Right atrium auricular region (tissue), 2 donors: Measurements from ENCODE around the gene MMAB. TPM values are rescaled to one million over a fixed set of nuclear protein-coding genes. Genes with fewer than 3 reads are reported as not detected.

Source experiments
- DNase-seq: peaks from one replicate; pipeline ENCODE4 v3.0.0-alpha.2; 2019; ENCODE audit warnings: low spot score
- H3K27ac ChIP-seq, 2 donors: fragments of 200-600 bp; sonication (generic); 1 replicate in 1 of 2; 2 replicates in 1 of 2; pipeline ENCODE4 v1.5.1; 2016 to 2019
- H3K27me3 ChIP-seq, 2 donors: fragments of 200-600 bp; sonication (generic); one replicate each; pipeline versions ENCODE4 v1.5.1 to v1.6.0; 2017 to 2019
- H3K36me3 ChIP-seq: fragments of 200-600 bp; sonication (generic); one replicate; pipeline ENCODE4 v1.5.1; 2016
- H3K4me1 ChIP-seq, 2 donors: fragments of 200-600 bp; sonication (generic); one replicate each; pipeline versions ENCODE4 v1.5.1 to v1.6.0; 2017 to 2019
- H3K4me3 ChIP-seq, 2 donors: fragments of 200-600 bp; sonication (generic); 1 replicate in 1 of 2; 2 replicates in 1 of 2; pipeline ENCODE4 v1.5.1; 2017 to 2019; ENCODE audit warnings: mild to moderate bottlenecking in 1 of 2, moderate library complexity in 1 of 2
- H3K9me3 ChIP-seq, 2 donors: fragments of 200-600 bp; sonication (generic); one replicate each; pipeline ENCODE4 v1.5.1; 2019
- total RNA-seq, 2 donors: library from RNA; depleted of rRNA; stranded (reverse); fragments of >200 nt; gene quantifications; one replicate each; pipeline ENCODE4 v1.1.0, GENCODE V29; 2016
- TF ChIP-seq, protein P1 (sequence below), 2 donors: fragments of 200-600 bp; sonication (generic); IDR thresholded peaks; one replicate each; pipeline ENCODE4 v1.5.1; 2019; ENCODE audit warnings: antibody characterized with exemption in 2 of 2

The MMAB gene
- total RNA-seq, 2 donors from 2014 or later, result 30.3 to 53.1 TPM

DNA sequence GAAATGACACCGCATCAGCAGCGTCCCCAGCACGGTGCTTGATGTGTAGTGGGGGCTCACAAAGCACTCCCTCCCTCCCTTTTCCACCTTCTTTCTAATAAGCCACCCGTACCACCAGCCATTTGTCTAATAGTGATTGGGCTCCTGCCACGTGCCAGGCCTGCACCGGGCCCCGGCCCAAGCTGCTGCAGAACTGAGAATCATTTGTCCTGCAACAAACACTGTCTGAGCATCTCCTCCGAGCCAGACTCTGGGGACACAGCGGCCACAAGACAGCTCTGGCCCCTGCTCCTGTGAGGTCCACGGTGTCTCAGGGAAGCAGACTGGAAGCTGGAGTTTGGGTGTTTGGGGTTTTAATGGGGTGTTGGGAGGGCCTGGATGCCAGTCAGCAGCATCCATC is 44.2 kb upstream of the MMAB start:
- no peaks in the 10 kb centered on the region for H3K9me3 ChIP-seq
- H3K4me1 ChIP-seq, result no peaks in the 10 kb centered on the region
- H3K27me3 ChIP-seq, result no peaks in the 10 kb centered on the region
- H3K27ac ChIP-seq, result no peak overlapping the region
- H3K4me3 ChIP-seq, result no peak overlapping the region
- H3K36me3 ChIP-seq, result no peaks in the 10 kb centered on the region
- no peak for DNase-seq
- TF ChIP-seq, protein P1, sequence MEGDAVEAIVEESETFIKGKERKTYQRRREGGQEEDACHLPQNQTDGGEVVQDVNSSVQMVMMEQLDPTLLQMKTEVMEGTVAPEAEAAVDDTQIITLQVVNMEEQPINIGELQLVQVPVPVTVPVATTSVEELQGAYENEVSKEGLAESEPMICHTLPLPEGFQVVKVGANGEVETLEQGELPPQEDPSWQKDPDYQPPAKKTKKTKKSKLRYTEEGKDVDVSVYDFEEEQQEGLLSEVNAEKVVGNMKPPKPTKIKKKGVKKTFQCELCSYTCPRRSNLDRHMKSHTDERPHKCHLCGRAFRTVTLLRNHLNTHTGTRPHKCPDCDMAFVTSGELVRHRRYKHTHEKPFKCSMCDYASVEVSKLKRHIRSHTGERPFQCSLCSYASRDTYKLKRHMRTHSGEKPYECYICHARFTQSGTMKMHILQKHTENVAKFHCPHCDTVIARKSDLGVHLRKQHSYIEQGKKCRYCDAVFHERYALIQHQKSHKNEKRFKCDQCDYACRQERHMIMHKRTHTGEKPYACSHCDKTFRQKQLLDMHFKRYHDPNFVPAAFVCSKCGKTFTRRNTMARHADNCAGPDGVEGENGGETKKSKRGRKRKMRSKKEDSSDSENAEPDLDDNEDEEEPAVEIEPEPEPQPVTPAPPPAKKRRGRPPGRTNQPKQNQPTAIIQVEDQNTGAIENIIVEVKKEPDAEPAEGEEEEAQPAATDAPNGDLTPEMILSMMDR (IDR thresholded peaks at IDR 0.05), result no peak

DNA sequence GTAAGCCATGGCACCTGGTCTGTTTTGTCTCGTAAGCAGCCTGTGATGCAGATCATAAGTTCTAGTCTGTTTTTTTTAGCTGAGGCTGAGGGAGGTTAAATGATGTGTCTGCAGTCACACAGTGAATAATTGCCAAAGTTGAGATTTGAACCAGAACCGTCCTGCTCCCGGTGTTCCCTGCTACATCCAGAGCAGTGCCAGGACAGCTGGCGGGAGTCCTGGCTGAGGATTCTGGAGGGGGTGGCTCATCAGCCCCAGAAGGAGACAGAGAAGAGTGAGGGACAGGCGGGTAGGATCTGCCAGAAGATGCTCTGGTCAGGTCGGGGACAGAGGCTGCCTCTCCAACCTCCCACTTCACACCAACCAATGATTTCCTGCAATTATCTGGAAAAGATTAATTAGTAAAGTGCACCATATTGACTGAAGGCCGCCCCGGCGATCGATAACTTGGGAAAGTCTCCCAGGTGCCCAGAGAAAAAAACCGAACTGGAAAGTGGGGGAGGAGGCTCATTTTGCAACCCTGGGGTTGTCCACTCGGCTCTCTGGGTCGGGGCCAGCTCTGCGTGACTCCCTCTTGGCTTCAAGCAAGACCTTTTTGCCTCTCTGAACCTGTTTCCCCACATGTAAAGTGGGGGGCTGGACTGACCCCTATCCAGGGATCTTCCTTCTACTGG is 42.4 kb upstream of the MMAB start:
- H3K27ac ChIP-seq, result no peak overlapping the region
- TF ChIP-seq, protein P1 (IDR thresholded peaks at IDR 0.05), result no peak
- H3K27me3 ChIP-seq, result no peaks in the 10 kb centered on the region
- H3K4me3 ChIP-seq, result no peak overlapping the region
- H3K36me3 ChIP-seq, result no peaks in the 10 kb centered on the region
- H3K9me3 ChIP-seq, result no peaks in the 10 kb centered on the region
- no peaks in the 10 kb centered on the region for H3K4me1 ChIP-seq
- no peak for DNase-seq

DNA sequence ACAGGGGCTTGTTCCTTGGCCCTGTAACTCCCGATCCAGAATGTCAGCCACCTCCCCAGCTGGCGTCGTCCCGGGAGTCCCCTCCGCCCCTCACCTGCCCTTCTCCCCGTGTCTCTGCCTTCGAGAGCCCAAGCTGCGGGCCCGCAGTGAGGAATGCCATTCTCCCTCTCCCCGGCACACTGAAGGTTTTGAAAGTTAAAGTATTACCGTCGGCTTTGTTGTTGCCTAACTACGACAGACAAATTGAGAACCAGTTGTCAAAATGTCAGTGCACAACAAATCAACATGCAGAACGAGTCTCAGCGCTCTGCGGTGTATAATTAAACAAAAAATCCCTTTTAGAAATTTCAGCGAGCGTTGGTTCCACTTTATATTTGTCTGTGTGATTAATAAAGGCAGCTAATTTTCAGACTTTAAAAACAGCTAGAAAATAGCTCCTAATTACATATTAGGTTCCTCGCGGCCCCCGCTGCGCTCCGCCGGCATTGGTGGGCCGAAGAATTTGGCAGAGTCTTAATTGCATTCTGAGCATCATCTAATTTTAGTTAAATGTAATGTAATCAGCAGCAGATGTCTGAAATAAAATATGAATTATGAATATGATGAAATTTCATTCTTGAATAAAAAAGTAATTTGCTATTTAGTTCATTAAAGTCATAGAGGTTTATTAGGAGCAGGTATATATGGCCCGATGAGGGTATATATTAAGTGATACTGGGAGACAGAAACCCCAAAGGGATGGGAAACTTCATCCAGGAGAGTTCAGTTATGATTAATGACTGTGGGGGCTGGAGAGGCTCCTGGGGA is 40.5 kb upstream of the MMAB start:
- no peak overlapping the region for H3K4me3 ChIP-seq
- no peaks in the 10 kb centered on the region for H3K27me3 ChIP-seq
- DNase-seq, result no peak
- TF ChIP-seq, protein P1 (IDR thresholded peaks at IDR 0.05), result no peak
- no peak overlapping the region for H3K27ac ChIP-seq
- no peaks in the 10 kb centered on the region for H3K9me3 ChIP-seq
- H3K4me1 ChIP-seq, result no peaks in the 10 kb centered on the region
- no peaks in the 10 kb centered on the region for H3K36me3 ChIP-seq

DNA sequence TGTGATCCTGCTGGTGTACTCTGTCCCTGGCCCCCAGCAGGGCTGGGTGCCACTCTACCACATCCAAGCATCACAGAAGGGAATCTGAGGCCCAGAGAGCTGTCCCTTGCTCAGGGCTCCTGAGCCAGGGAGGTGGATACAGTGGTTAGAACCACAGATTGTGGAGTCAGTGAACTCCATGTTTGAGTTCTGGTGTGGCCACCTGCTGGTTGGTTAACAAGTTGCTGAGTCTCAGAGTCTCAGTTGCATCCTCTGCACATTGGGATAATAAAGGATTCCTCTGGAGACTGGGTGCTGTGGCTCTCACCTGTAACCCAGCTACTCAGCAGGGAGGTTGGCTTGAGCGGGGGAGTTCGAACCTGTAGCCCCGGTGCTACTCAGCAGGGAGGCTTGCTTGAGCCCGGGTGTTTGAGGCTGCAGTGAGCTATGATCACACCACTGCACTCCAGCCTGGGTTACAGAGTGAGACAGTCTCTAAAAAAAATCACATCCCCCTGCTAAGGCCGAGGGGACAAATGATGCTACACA is 39.7 kb upstream of the MMAB start:
- no peaks in the 10 kb centered on the region for H3K36me3 ChIP-seq
- no peaks in the 10 kb centered on the region for H3K27me3 ChIP-seq
- H3K9me3 ChIP-seq, result no peaks in the 10 kb centered on the region
- no peak overlapping the region for H3K27ac ChIP-seq
- H3K4me3 ChIP-seq, result no peak overlapping the region
- DNase-seq, result no peak
- H3K4me1 ChIP-seq, result no peaks in the 10 kb centered on the region
- TF ChIP-seq, protein P1 (IDR thresholded peaks at IDR 0.05), result peak in 1 of 2 donors; percentile 10

DNA sequence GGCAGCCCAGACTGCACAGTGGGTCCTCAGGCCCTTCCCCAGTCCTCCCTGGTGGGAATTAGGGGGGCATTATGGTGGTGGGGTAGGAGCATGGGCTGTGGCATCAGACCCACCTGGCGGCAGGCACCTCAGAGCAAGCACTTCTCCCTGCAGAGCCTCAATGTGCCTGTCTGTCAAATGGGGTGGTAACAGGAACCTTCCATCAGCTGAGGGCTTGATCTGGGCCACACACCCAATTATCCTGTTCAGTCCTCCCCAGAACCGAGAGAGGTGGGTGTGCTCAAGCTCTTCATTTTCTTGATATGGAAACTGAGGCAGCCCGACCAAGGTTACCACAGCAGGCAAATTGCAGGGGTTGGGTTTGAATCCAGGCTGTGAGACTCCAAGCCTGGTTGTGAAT is 38.7 kb upstream of the MMAB start:
- no peak overlapping the region for H3K27ac ChIP-seq
- DNase-seq, result no peak
- H3K4me1 ChIP-seq, result peaks cover 0 to 3% of the 10 kb centered on the region in 2 donors
- no peaks in the 10 kb centered on the region for H3K27me3 ChIP-seq
- H3K4me3 ChIP-seq, result no peak overlapping the region
- H3K9me3 ChIP-seq, result no peaks in the 10 kb centered on the region
- H3K36me3 ChIP-seq, result no peaks in the 10 kb centered on the region
- TF ChIP-seq, protein P1 (IDR thresholded peaks at IDR 0.05), result no peak
